DOHH2 (cell line): ENCODE results near the gene EML5.

Experiments used
- H3F3A ChIP-seq: fragments of 200-600 bp; sonication (generic), shearing (Covaris generic); 2 replicates; pipeline ENCODE4 v1.6.0; 2016; ENCODE audit warnings: antibody characterized with exemption, mild to moderate bottlenecking; ENCODE audit not compliant: control insufficient read depth, insufficient read depth
- H3K27ac ChIP-seq: fragments of 200-600 bp; sonication (generic); 2 replicates; pipeline ENCODE4 v1.5.1; 2014; ENCODE audit warnings: low read depth, mild to moderate bottlenecking, low read length, moderate library complexity
- H3K27me3 ChIP-seq: fragments of 200-600 bp; sonication (generic); 2 replicates; pipeline ENCODE4 v1.6.1; 2014; ENCODE audit warnings: mild to moderate bottlenecking, low read length, mixed read lengths; ENCODE audit not compliant: control insufficient read depth
- H3K36me3 ChIP-seq: fragments of 200-600 bp; sonication (generic); 2 replicates; pipeline ENCODE4 v1.6.1; 2014; ENCODE audit warnings: mild to moderate bottlenecking, low read length, moderate library complexity, mixed read lengths; ENCODE audit not compliant: control insufficient read depth
- H3K4me1 ChIP-seq: fragments of 200-600 bp; sonication (generic); 2 replicates; pipeline ENCODE4 v1.6.1; 2014; ENCODE audit warnings: mild to moderate bottlenecking, low read length, mixed read lengths; ENCODE audit not compliant: control insufficient read depth
- H3K4me2 ChIP-seq: fragments of 200-600 bp; sonication (generic); 2 replicates; pipeline ENCODE4 v1.6.0; 2014; ENCODE audit warnings: mild to moderate bottlenecking, low read length, moderate library complexity
- H3K4me3 ChIP-seq: fragments of 200-600 bp; sonication (generic); 2 replicates; pipeline ENCODE4 v1.5.1; 2014; ENCODE audit warnings: mild to moderate bottlenecking, low read length, mixed read lengths
- H3K79me2 ChIP-seq: fragments of 200-600 bp; sonication (generic); 2 replicates; pipeline ENCODE4 v1.6.1; 2014; ENCODE audit warnings: mild to moderate bottlenecking, low read length, mixed read lengths; ENCODE audit not compliant: control insufficient read depth
- H3K9me2 ChIP-seq: fragments of 200-600 bp; sonication (generic); replicated peaks from 2 replicates; pipeline ENCODE4 v1.6.1; 2014; ENCODE audit warnings: mild to moderate bottlenecking, low read length, mixed read lengths; ENCODE audit not compliant: control insufficient read depth
- H3K9me3 ChIP-seq: fragments of 200-600 bp; sonication (generic); 2 replicates; pipeline ENCODE4 v1.6.1; 2014; ENCODE audit warnings: antibody characterized with exemption, low read length, mixed read lengths; ENCODE audit not compliant: control insufficient read depth, insufficient read depth
- H4K20me1 ChIP-seq: fragments of 200-600 bp; sonication (generic); 2 replicates; pipeline ENCODE4 v1.6.0; 2014; ENCODE audit warnings: low read depth, mild to moderate bottlenecking, antibody characterized with exemption, low read length, moderate library complexity; ENCODE audit not compliant: control insufficient read depth, insufficient read depth
- EZH2phosphoT487 ChIP-seq: fragments of 200-600 bp; sonication (generic); IDR thresholded peaks from 2 replicates; pipeline ENCODE4 v1.6.1; 2017; ENCODE audit warnings: borderline replicate concordance, mild to moderate bottlenecking, antibody characterized with exemption, low read length, moderate library complexity, mixed read lengths
- TF ChIP-seq, protein P1 (sequence below): fragments of 200-600 bp; sonication (generic); IDR thresholded peaks from one replicate; pipeline ENCODE4 v1.5.1; 2014; ENCODE audit warnings: antibody characterized with exemption, mild to moderate bottlenecking, low read depth, low read length; ENCODE audit not compliant: poor library complexity, severe bottlenecking

EML5 gene

GRCh38 chr14:88630565-88630964 lies 162.2 kb downstream of the EML5 start:
- no peak overlapping the region for H3K4me2 ChIP-seq

GRCh38 chr14:88628462-88628861 lies 164.3 kb downstream of the EML5 start:
- H3K4me1 ChIP-seq = no peaks in the 10 kb centered on the region
- no peaks in the 10 kb centered on the region for H3K9me3 ChIP-seq
- H3K9me2 ChIP-seq = no peaks in the 10 kb centered on the region
- H3K4me3 ChIP-seq = no peak overlapping the region
- H3F3A ChIP-seq = 0 out of 2 replicates have a peak, but pooled peaks cover 2% of the 10 kb centered on the region
- no peaks in the 10 kb centered on the region for H3K36me3 ChIP-seq
- no peaks in the 10 kb centered on the region for H4K20me1 ChIP-seq
- TF ChIP-seq EZH2phosphoT487 = no peak
- TF ChIP-seq, protein P1, sequence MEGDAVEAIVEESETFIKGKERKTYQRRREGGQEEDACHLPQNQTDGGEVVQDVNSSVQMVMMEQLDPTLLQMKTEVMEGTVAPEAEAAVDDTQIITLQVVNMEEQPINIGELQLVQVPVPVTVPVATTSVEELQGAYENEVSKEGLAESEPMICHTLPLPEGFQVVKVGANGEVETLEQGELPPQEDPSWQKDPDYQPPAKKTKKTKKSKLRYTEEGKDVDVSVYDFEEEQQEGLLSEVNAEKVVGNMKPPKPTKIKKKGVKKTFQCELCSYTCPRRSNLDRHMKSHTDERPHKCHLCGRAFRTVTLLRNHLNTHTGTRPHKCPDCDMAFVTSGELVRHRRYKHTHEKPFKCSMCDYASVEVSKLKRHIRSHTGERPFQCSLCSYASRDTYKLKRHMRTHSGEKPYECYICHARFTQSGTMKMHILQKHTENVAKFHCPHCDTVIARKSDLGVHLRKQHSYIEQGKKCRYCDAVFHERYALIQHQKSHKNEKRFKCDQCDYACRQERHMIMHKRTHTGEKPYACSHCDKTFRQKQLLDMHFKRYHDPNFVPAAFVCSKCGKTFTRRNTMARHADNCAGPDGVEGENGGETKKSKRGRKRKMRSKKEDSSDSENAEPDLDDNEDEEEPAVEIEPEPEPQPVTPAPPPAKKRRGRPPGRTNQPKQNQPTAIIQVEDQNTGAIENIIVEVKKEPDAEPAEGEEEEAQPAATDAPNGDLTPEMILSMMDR = no peak
- no peak overlapping the region for H3K4me2 ChIP-seq
- H3K27me3 ChIP-seq = no peaks in the 10 kb centered on the region
- no peak overlapping the region for H3K27ac ChIP-seq
- H3K79me2 ChIP-seq = no peaks in the 10 kb centered on the region

More at GRCh38 chr14:88630565-88630964, 162.2 kb downstream of the EML5 start:
- Histone ChIP-seq H3K4me1 (no peaks in the 10 kb centered on the region), H3K4me3 (no peak overlapping the region), H3K9me3 (no peaks in the 10 kb centered on the region), H3K9me2 (no peaks in the 10 kb centered on the region), H4K20me1 (no peaks in the 10 kb centered on the region), H3K79me2 (no peaks in the 10 kb centered on the region), H3K36me3 (no peaks in the 10 kb centered on the region), H3K27me3 (no peaks in the 10 kb centered on the region), H3F3A (0 out of 2 replicates have a peak, but pooled peaks cover 2% of the 10 kb centered on the region), H3K27ac (no peak overlapping the region)
- TF ChIP-seq, protein P1 = no peak
- TF ChIP-seq EZH2phosphoT487 = no peak

- TF ChIP-seq, protein P1 = no peak
- no peak for TF ChIP-seq EZH2phosphoT487
- Histone ChIP-seq H3K79me2 (no peaks in the 10 kb centered on the region), H3K4me2 (no peak overlapping the region), H3K27me3 (no peaks in the 10 kb centered on the region), H3K27ac (no peak overlapping the region), H3F3A (0 out of 2 replicates have a peak, but pooled peaks cover 2% of the 10 kb centered on the region), H3K4me1 (no peaks in the 10 kb centered on the region), H3K9me3 (no peaks in the 10 kb centered on the region), H3K36me3 (no peaks in the 10 kb centered on the region), H3K9me2 (no peaks in the 10 kb centered on the region), H4K20me1 (no peaks in the 10 kb centered on the region), H3K4me3 (no peak overlapping the region)
Measured at GRCh38 chr14:88628033-88628432, 164.7 kb downstream of the EML5 start.
